ENCODE measurements around the gene PRPF6. TPM values are rescaled to one million over a fixed set of nuclear protein-coding genes. Genes with fewer than 3 reads are reported as not detected.
"Not testable (repeated sequence)": the region's sequence is repeated elsewhere in the genome, so short reads cannot be mapped to it uniquely, and the experiment has no call there.

Gene PRPF6
- polyA plus RNA-seq, 1 donor, result 63.6 TPM

DNA sequence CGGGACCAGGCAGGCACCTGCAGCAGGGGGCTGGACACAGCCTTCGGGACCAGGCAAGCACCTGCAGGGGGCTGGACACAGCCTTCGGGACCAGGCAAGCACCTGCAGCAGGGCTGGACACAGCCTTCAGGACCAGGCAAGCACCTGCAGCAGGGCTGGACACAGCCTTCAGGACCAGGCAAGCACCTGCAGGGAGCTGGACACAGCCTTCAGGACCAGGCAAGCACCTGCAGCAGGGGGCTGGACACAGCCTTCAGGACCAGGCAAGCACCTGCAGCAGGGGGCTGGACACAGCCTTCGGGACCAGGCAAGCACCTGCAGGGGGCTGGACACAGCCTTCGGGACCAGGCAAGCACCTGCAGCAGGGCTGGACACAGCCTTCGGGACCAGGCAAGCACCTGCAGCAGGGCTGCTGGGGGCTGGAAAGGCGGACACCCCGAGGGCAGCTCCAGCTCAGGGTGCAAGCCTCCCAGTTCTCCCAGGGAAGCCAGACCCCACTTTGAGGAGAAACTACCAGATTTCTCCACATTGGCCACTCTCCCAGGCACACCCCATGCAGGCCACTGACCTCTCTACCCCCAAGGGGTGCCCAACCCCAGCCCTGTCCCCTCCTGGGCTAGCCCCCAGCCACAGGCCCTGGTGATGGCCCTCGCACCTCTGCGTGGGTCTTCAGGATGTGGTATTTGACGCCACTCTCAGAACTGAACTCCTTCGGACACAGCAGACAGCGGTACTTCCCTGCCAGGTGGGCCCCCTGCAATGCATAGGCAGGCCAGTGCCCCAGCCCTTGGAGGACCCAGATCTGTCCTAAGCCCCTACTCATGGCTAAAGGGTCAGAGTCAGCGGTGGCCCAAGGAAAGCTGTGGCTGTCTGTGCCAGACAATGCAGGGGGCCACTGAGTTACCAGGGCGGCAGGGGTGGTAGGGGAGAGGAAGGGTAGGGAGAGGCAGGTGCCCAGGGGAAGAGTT lies 20.0 kb upstream of the PRPF6 start:
- DNase-seq, result not testable (repeated sequence)

GRCh38 chr20:63961664-63962425 lies 19.1 kb upstream of the PRPF6 start:
- no peak for DNase-seq

- DNase-seq, result no peak
Observed at GRCh38 chr20:63962426-63963347, 18.2 kb upstream of the PRPF6 start.

DNA sequence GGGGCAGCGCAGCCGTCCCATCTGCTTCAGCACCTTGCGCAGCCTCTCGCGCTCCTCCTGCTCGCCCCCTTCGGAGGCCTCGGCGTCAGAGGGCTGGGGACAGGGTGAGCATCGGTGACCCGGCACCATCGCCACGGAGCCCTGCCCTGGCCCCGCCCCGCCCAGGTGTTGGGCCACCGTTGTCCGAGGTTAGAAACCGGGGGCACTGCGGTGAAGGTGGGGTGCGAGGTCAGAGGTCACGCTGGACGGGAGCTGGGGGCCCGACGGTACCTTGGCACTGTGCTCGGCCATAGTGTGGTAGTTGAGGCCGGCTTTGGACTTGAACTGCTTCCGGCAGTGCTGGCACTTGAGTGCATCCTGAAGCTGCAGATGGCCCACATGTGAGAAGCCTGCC lies 17.6 kb upstream of the PRPF6 start:
- DNase-seq, result no peak

GRCh38 chr20:63963784-63964301 lies 17.1 kb upstream of the PRPF6 start:
- DNase-seq, result no peak

GRCh38 chr20:63964412-63964811 lies 16.5 kb upstream of the PRPF6 start:
- DNase-seq, result no peak

GRCh38 chr20:63966172-63966943 lies 14.6 kb upstream of the PRPF6 start:
- DNase-seq, result no peak

DNA sequence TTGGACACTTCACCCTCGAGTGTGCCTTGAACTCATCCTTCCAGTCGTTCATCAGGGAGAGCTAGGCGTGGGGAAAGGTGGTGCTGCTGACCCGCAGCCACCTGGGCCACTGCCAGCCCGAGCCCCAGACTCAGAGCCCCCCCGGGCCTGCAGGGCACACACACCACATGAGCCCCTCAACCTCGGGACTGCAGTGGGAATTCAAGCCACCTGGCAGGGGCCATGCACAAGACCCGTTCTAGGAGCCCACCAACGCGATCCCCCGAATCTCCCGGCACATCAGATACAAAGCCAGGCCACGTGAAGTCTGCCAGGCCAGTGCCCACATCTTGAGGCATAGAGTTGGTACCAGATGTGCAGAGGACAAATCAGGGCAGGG lies 14.0 kb upstream of the PRPF6 start:
- no peak for DNase-seq

DNA sequence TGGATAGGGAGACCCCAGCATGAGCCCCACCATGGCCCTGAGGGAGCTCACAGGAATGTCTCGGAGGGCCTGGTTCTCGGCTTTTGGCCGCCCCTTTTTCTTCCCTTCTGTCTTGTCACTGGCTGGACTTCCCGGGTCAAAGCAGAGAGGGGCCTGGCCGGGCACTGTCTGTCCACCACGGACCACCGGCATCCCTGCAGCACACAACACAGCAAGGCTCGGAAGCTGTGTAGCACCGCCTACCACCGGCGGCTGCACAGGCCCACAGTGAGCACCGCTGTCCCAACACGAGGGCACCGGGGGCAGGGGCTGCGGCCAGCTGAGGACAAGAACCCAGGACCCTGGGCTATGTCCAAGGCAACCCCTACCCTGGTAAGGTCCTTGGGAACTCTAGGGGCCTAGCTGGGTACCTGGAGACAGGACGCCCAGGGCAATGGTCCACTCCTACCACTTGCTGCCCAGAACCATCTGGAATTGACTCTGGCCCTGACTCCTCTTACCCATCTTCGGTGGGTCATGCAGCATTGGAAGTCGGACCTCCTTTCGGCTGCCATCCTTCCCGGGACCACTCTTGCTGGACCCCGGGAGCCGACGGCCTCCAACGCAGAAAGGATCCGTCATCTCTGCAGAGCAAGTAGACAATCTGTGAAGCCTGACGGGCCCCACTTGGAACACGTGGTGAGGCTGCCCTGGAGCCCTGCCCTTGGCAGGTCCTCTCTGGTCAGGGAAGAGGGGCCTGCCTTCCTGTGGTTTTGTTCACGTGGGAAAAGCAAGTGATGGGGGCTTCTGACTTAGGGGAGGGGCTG lies 13.4 kb upstream of the PRPF6 start:
- DNase-seq, result no peak

GRCh38 chr20:63968136-63968927 lies 12.6 kb upstream of the PRPF6 start:
- DNase-seq, result no peak

DNA sequence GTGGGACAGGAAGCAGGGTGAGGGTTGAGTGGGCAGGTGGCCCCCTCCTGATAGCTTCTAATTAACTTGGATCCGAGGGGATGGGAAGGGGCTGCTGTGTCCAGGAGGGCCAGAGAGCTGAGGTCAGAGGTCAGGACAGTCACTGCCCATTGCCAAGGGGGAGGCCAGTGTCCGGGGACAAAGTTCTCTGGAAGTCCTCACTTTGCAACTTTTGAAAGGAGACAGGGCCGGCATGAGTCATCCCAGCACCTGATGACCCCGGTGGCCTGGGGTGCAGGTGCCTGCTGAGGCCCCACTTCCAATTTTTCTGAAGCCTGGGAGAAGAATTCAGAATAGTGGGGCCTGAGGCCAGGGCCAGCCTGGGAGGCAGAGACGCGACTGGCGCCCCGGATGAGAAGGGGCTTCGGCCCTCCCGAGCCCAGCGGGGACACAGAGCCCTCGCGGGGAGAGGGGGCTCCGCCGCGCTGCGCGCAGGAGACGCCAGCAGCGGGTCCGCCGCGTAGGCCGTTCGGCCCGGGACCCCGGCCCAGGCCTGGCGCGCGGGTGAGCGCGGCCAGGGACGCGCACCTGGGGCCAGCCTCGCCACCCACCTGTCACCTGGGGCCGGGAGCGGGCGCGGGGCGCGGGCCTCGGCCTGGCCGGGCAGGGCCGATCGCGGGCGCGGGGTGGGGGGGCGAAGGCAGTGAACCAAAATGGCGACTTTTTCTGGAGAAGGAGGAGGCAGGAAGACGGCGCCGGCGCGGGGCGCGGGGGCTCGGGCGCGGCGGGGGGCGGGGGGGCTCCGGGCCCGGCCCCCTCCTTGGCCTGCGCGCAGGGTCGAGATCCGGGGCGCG lies 11.8 kb upstream of the PRPF6 start:
- no peak for DNase-seq

DNA sequence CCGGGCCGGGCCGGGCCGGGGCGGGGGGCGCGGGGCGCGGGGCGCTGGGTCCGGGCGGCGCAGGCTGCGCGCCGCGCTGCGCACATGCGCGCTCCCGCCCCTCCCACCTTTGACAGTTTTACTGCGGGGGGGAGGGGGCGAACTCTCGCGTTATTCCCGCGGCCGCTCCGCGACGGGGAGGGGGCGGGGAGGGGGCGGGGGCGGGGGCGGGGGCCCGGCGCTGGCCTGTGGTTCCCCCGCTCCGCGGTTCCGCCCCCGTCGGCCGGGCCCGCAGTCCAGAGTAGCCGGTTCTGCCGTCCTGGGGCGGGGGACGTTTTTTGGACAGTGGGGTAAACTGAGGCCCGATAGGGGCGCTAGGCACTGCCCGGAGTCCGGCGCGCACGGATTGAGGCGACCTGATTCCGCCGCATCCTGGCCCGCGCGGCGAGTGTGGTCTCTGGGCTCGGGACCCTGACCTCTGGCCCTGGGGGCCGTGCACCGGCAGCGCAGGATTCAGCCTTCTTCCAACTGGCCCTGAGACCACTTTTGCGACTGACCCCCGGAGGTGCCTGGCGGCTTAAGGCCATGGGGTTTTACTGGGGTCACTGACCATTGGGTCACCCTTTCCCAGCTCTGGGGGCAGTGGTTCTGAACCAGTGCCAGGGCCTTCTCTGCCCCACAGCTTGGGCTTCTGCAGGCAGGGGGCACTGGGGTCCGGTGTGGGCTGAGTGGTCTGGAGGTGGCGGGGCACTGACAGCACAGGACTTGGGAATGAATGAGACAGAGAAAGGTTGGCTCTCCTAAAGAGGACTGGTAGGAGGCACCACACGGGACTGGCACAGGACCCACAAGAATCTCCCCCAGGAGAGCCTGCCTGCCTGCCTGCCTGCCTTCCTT lies 10.9 kb upstream of the PRPF6 start, which contains the start of gene ZNF512B:
Gene ZNF512B, minus strand, starts transcription at position 93 of the 876 bp plus-strand sequence. CDS start 1,980 bp downstream, outside the sequence.
- peak; percentile 83 for DNase-seq

- DNase-seq, result no peak
Observed at GRCh38 chr20:63970714-63971431, 10.1 kb upstream of the PRPF6 start.

DNA sequence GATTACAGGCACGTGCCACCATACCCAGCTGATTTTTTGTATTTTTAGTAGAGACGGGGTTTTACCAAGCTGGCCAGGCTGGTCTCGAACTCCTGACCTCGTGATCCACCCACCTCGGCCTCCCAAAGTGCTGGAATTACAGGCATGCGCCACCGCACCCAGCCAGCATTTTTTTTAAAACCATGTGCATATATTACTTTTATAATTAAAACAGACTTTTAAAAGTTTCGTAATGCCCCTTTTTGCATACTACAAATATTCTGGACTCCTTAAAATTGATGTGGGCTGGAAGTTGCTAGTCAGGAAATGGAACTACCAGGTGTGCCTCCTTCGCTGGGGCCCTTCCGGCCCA lies 9.0 kb upstream of the PRPF6 start:
- not testable (repeated sequence) for DNase-seq

- no peak for DNase-seq
Observed at GRCh38 chr20:63972312-63973159, 8.4 kb upstream of the PRPF6 start.

- DNase-seq, result no peak
Observed at GRCh38 chr20:63973160-63973479, 7.8 kb upstream of the PRPF6 start.

All from hindlimb muscle (tissue), 1 donor.